PC-3 (cell line): ENCODE results near the gene HEXIM1.

Experiments used
- CTCF ChIP-seq: fragments of 300-600 bp; sonication (generic); conservative IDR thresholded peaks from 2 replicates; pipeline ENCODE4 v1.5.1; 2017; ENCODE audit warnings: antibody characterized with exemption, low read depth, mild to moderate bottlenecking, low read length
- EZH2 ChIP-seq: fragments of 300-600 bp; sonication (generic); IDR thresholded peaks from one replicate; pipeline ENCODE4 v1.6.1; 2017; ENCODE audit warnings: antibody characterized with exemption, mild to moderate bottlenecking, low read length; ENCODE audit not compliant: unreplicated experiment

- TF ChIP-seq CTCF: no peak
- no peak for TF ChIP-seq EZH2
Observed at GRCh38 chr17:45164734-45165269, 16.5 kb downstream of the HEXIM1 start.
